AG04449 (cell line): ENCODE measurements around the gene KRTAP5-9.
"Not testable (repeated sequence)": the region's sequence is repeated elsewhere in the genome, so short reads cannot be mapped to it uniquely, and the experiment has no call there.

Source experiments
- CTCF ChIA-PET: fragments of 350-600 bp; formaldehyde crosslinking; extraction: SDS; loops from one replicate; lab custom pipeline; 2021; ENCODE audit warnings: antibody characterized with exemption; lab: Yijun Ruan, JAX
- POLR2A ChIA-PET: fragments of 400-600, 350-600 bp; formaldehyde crosslinking; extraction: SDS; loops from one replicate; lab custom pipeline; 2020; ENCODE audit warnings: antibody characterized with exemption, inconsistent platforms; lab: Yijun Ruan, JAX
- DNase-seq: peaks from one replicate; pipeline ENCODE4 v3.0.0-alpha.2; 2010; ENCODE audit warnings: low read depth, low spot score
- H3K4me3 ChIP-seq: 2 replicates; pipeline ENCODE4 v1.5.1; 2011; ENCODE audit warnings: low read depth, mild to moderate bottlenecking, control low read depth, low read length
- TF ChIP-seq, protein P1 (sequence below): IDR thresholded peaks from one replicate; pipeline ENCODE4 v1.5.1; 2011; ENCODE audit warnings: mild to moderate bottlenecking, moderate library complexity, low read length, control low read depth, inconsistent platforms; ENCODE audit not compliant: insufficient read depth; ENCODE audit errors: missing control alignments

KRTAP5-9 gene

GRCh38 chr11:71568704-71569349, 20.6 kb downstream of the KRTAP5-9 start:
- DNase-seq = no peak

GRCh38 chr11:71571101-71571850, 23.1 kb downstream of the KRTAP5-9 start:
- H3K4me3 ChIP-seq, CTCF ChIA-PET, DNase-seq, POLR2A ChIA-PET: not testable (repeated sequence)

More at GRCh38 chr11:71568704-71569349, 20.6 kb downstream of the KRTAP5-9 start:
- H3K4me3 ChIP-seq = no peak overlapping the region
- CTCF ChIA-PET = interaction anchor here (2.1 kb wide), 1 partner anchor 12 kb away, joined by 9 read pairs; no protein-coding TSS in a partner anchor
- POLR2A ChIA-PET = no interaction called here
- TF ChIP-seq, protein P1, sequence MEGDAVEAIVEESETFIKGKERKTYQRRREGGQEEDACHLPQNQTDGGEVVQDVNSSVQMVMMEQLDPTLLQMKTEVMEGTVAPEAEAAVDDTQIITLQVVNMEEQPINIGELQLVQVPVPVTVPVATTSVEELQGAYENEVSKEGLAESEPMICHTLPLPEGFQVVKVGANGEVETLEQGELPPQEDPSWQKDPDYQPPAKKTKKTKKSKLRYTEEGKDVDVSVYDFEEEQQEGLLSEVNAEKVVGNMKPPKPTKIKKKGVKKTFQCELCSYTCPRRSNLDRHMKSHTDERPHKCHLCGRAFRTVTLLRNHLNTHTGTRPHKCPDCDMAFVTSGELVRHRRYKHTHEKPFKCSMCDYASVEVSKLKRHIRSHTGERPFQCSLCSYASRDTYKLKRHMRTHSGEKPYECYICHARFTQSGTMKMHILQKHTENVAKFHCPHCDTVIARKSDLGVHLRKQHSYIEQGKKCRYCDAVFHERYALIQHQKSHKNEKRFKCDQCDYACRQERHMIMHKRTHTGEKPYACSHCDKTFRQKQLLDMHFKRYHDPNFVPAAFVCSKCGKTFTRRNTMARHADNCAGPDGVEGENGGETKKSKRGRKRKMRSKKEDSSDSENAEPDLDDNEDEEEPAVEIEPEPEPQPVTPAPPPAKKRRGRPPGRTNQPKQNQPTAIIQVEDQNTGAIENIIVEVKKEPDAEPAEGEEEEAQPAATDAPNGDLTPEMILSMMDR = no peak

GRCh38 chr11:71572811-71573210, 24.6 kb downstream of the KRTAP5-9 start:
- ChIA-PET POLR2A (no interaction called here), CTCF (interaction anchor here (0.6 to 1.4 kb wide), 2 partner anchors 9 to 11 kb away, joined by 3 to 4 read pairs; no protein-coding TSS in a partner anchor)
- DNase-seq = no peak
- TF ChIP-seq, protein P1 = no peak
- no peak overlapping the region for H3K4me3 ChIP-seq

GRCh38 chr11:71574418-71574817, 26.2 kb downstream of the KRTAP5-9 start:
- DNase-seq = no peak
- ChIA-PET POLR2A (no interaction called here), CTCF (no interaction called here)
- no peak overlapping the region for H3K4me3 ChIP-seq
- TF ChIP-seq, protein P1 = no peak

- TF ChIP-seq, protein P1 = no peak
- ChIA-PET CTCF (interaction anchor here (0.6 to 1.1 kb wide), 2 partner anchors 8 to 11 kb away, joined by 3 read pairs; no protein-coding TSS in a partner anchor), POLR2A (no interaction called here)
- no peak for DNase-seq
- H3K4me3 ChIP-seq = no peak overlapping the region
Measured at GRCh38 chr11:71575723-71576424, 27.7 kb downstream of the KRTAP5-9 start.

DNA sequence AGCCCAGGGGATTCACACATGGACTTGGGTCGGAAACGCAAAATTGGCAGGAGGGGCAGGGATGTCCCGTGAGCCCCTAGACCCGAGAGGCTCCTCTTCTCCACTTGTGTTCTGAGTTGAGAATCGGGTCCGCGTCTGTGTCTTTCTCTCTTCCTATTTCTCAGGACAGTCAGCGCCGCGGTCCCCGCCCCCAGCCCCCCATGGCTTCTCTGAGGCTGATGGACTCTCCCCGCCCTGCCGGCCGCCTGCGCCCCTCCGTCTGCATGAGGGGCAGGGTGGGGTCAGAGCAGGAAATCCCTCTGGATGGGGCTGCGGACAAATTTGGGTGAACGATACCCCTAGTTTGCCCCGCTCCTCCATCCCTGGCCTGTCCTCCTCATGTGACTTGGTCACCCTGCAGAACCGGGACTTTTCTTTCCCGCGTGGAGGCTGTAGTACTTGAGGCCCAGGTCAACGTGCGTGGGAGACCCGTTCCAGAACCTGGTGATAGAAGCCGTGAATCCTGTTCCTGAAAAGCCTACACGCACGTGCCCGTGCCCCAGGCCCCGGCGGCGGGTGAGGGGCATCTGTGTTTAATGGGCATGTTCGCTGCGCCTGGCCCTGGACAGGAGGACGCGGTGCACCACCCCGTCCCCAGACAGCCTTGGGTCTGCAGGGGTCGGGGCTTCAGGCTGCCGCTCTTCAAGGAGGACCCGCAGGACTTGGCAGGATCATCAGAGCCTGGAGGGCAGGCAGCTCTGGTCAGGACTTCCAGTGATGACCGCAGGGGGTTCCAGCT, 28.7 kb downstream of the KRTAP5-9 start:
- POLR2A ChIA-PET, CTCF ChIA-PET, H3K4me3 ChIP-seq, DNase-seq: not testable (repeated sequence)
